ENCODE data around the gene KATNAL2. TPM values are rescaled to one million over a fixed set of nuclear protein-coding genes. Genes with fewer than 3 reads are reported as not detected.

The KATNAL2 gene
- polyA plus RNA-seq, 2 donors = 1.2 to 2.2 TPM

- Histone ChIP-seq H3K4me3 (ENCODE audit: low read depth in 1 of 2, low read length in 2 of 2) (no peak overlapping the region), H3K9me3 (ENCODE audit: control insufficient read depth in 2 of 2, insufficient read depth in 1 of 2, low read depth in 1 of 2, low read length in 1 of 2) (no peaks in the 10 kb centered on the region), H3K4me1 (ENCODE audit: control insufficient read depth in 2 of 2, insufficient read depth in 2 of 2, low read length in 1 of 2) (peaks cover 0 to 4% of the 10 kb centered on the region in 2 donors), H3K36me3 (ENCODE audit: control insufficient read depth in 2 of 2, insufficient read depth in 2 of 2, low read length in 1 of 2) (no peaks in the 10 kb centered on the region), H3K27me3 (ENCODE audit: control insufficient read depth in 1 of 2, insufficient read depth in 2 of 2, low read length in 2 of 2) (no peaks in the 10 kb centered on the region), H3K27ac (ENCODE audit: low read depth in 2 of 2, low read length in 1 of 2) (no peak overlapping the region)
Observed at GRCh38 chr18:47151439-47151838, 234.0 kb downstream of the KATNAL2 start.

Other genes with a start within 250 kb of the KATNAL2 start
- gene ST8SIA5, start 160.5 kb upstream of the KATNAL2 start, polyA plus RNA-seq = under 1 TPM; 0.02 to 0.06 TPM
- gene PIAS2, start 95 bp upstream of the KATNAL2 start, polyA plus RNA-seq = 1 to 10 TPM; 2.3 to 3.8 TPM
- gene ELOA2, start 118.0 kb downstream of the KATNAL2 start, polyA plus RNA-seq = not detected
- gene HDHD2, start 232.9 kb downstream of the KATNAL2 start, polyA plus RNA-seq = 10 to 100 TPM; 13.1 to 13.9 TPM